ENCODE data around the gene KRTAP4-11.

Gene KRTAP4-11

DNA sequence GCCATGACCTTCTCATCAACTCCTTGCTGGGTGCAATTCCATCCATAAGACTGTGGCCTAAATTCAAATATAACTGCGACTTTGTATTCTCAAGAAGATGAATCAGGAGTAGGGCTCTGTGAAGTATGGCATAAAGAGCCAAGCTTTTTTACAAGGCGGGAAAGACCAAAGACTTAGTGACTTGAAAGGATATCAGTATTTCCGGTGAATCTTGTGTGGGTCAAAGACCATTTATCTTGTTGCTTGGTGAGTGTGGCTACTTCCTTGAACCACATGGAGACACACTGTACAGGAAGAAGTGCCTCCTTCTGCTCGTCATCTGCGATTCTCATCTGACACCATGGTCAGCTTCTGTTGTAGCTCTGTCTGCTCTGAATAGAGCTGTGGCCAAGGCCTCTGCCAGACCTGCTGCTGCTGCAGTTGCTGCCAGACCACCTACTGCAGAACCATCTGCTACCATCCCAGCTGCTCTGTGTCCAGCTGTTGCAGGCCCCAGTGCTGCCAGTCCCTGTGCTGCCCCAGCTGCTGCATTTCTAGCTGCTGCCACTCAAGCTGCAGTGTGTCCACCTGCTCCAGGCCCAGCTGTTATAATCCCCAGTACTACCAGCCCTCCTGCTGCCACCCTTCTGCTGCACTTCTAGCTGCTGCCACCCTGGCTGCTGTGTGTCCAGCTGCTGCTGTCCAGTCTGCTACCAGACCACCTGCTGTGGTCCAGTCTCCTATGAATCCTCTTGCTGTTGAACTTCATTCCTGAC is 46.4 kb downstream of the KRTAP4-11 start:
- no peak for ATAC-seq
- no peak for TF ChIP-seq ZNF565 (CRISPR knock-in tag; conservative IDR thresholded peaks at IDR 0.05; ENCODE audit: low read depth)
- no peak for TF ChIP-seq CSDC2 (CRISPR knock-in tag; IDR thresholded peaks at IDR 0.05)
- no peak for TF ChIP-seq BACH2 (CRISPR knock-in tag; IDR thresholded peaks at IDR 0.05; ENCODE audit: borderline replicate concordance)
- TF ChIP-seq ISL1 (CRISPR knock-in tag; IDR thresholded peaks at IDR 0.05) = no peak
- no peak for TF ChIP-seq ZNF8 (CRISPR knock-in tag; IDR thresholded peaks at IDR 0.05)
- no peak for TF ChIP-seq TCF4 (CRISPR knock-in tag; IDR thresholded peaks at IDR 0.05; ENCODE audit: borderline replicate concordance)
- no peak for TF ChIP-seq PPARA (CRISPR knock-in tag; IDR thresholded peaks at IDR 0.05; ENCODE audit: borderline replicate concordance)
- no peak for TF ChIP-seq RARB (CRISPR knock-in tag; IDR thresholded peaks at IDR 0.05)
- no peak for TF ChIP-seq ZC3H10 (CRISPR knock-in tag; IDR thresholded peaks at IDR 0.05)
- no peak for TF ChIP-seq OSR1 (CRISPR knock-in tag; IDR thresholded peaks at IDR 0.05)
- TF ChIP-seq ZFP3 (CRISPR knock-in tag; IDR thresholded peaks at IDR 0.05) = no peak
- no peak for TF ChIP-seq ARNTL (CRISPR knock-in tag; IDR thresholded peaks at IDR 0.05; ENCODE audit: borderline replicate concordance, low read depth)
- TF ChIP-seq ZFP30 (CRISPR knock-in tag; IDR thresholded peaks at IDR 0.05) = no peak
- TF ChIP-seq TSHZ2 (CRISPR knock-in tag; IDR thresholded peaks at IDR 0.05) = no peak

- TF ChIP-seq, protein P1, sequence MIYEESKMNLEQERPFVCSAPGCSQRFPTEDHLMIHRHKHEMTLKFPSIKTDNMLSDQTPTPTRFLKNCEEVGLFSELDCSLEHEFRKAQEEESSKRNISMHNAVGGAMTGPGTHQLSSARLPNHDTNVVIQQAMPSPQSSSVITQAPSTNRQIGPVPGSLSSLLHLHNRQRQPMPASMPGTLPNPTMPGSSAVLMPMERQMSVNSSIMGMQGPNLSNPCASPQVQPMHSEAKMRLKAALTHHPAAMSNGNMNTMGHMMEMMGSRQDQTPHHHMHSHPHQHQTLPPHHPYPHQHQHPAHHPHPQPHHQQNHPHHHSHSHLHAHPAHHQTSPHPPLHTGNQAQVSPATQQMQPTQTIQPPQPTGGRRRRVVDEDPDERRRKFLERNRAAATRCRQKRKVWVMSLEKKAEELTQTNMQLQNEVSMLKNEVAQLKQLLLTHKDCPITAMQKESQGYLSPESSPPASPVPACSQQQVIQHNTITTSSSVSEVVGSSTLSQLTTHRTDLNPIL (CRISPR knock-in tag; IDR thresholded peaks at IDR 0.05; ENCODE audit: low read depth) = no peak
- TF ChIP-seq CSDC2 (CRISPR knock-in tag; IDR thresholded peaks at IDR 0.05) (no peak), ARNTL (CRISPR knock-in tag; IDR thresholded peaks at IDR 0.05; ENCODE audit: borderline replicate concordance, low read depth) (no peak), ZC3H10 (CRISPR knock-in tag; IDR thresholded peaks at IDR 0.05) (no peak), ZFP3 (CRISPR knock-in tag; IDR thresholded peaks at IDR 0.05) (no peak), ZNF8 (CRISPR knock-in tag; IDR thresholded peaks at IDR 0.05) (no peak), ZFP30 (CRISPR knock-in tag; IDR thresholded peaks at IDR 0.05) (no peak)
- no peak for ATAC-seq
Observed at GRCh38 chr17:41069031-41069430, 49.1 kb downstream of the KRTAP4-11 start.

- ATAC-seq = no peak
- TF ChIP-seq PPARA (CRISPR knock-in tag; IDR thresholded peaks at IDR 0.05; ENCODE audit: borderline replicate concordance) (no peak), CSDC2 (CRISPR knock-in tag; IDR thresholded peaks at IDR 0.05) (no peak), ZNF8 (CRISPR knock-in tag; IDR thresholded peaks at IDR 0.05) (no peak)
Observed at GRCh38 chr17:41067281-41067680, 50.9 kb downstream of the KRTAP4-11 start.
